ENCODE measurements around the gene EDEM2.

GRCh38 chr20:35115606-35116005 is 31.5 kb downstream of the EDEM2 start:
- TF ChIP-seq CTCF (IDR thresholded peaks at IDR 0.05): no peak
- no peak for TF ChIP-seq POLR2AphosphoS5 (IDR thresholded peaks at IDR 0.05)
- no peak for TF ChIP-seq POLR2A (IDR thresholded peaks at IDR 0.05; ENCODE audit: low read depth)
- TF ChIP-seq EP300 (IDR thresholded peaks at IDR 0.05): no peak

Measured in esophagus muscularis mucosa (tissue), 4 donors.